HUES64 (cell line): ENCODE data around the gene CYP3A7.

ENCODE experiments used
- H3K27ac ChIP-seq: 2 replicates; pipeline ENCODE4 v1.7.0; 2013; ENCODE audit warnings: low read depth, low read length, inconsistent platforms
- H3K27me3 ChIP-seq: 2 replicates; pipeline ENCODE4 v1.6.1; 2013; ENCODE audit warnings: mild to moderate bottlenecking, low read length; ENCODE audit not compliant: insufficient read depth
- H3K36me3 ChIP-seq: 2 replicates; pipeline ENCODE4 v1.6.1; 2013; ENCODE audit warnings: mild to moderate bottlenecking, low read length; ENCODE audit not compliant: insufficient read depth
- H3K4me1 ChIP-seq: 2 replicates; pipeline ENCODE4 v1.6.1; 2013; ENCODE audit warnings: mild to moderate bottlenecking, low read length, moderate library complexity; ENCODE audit not compliant: insufficient read depth
- H3K4me3 ChIP-seq: 2 replicates; pipeline ENCODE4 v1.5.1; 2013; ENCODE audit warnings: mild to moderate bottlenecking, low read length, moderate library complexity
- H3K9ac ChIP-seq: 2 replicates; pipeline ENCODE4 v1.6.1; 2013; ENCODE audit warnings: mild to moderate bottlenecking, low read depth, low read length
- H3K9me3 ChIP-seq: 2 replicates; pipeline ENCODE4 v1.6.1; 2013; ENCODE audit warnings: low read depth, low read length; ENCODE audit not compliant: insufficient read depth
- WGBS: fragments of 150-250, 120-280 bp; methylation state at CpG from one replicate; pipeline ENCODE4 v1.1.7; 2013; ENCODE audit warnings: missing lambda C conversion rate; 5-methylcytosine and 5-hydroxymethylcytosine counted together

CYP3A7 gene

GRCh38 chr7:99679400-99680191 is 55.4 kb downstream of the CYP3A7 start, which contains the start of gene CYP3A5:
Gene CYP3A5 (minus strand): TSS chr7:99679996. CDS start chr7:99679896, 100 bp downstream.
- peaks cover 8% of the 10 kb centered on the region; the same call in 1 of the 2 replicates for H3K4me1 ChIP-seq
- H3K27me3 ChIP-seq = no peaks in the 10 kb centered on the region
- H3K27ac ChIP-seq = no peak within 1 kb of the TSS
- H3K9me3 ChIP-seq = 0 out of 2 replicates have a peak, but pooled peaks cover 4% of the 10 kb centered on the region
- no peak within 1 kb of the TSS for H3K9ac ChIP-seq
- no peak within 1 kb of the TSS for H3K4me3 ChIP-seq
- WGBS = 92% methylated on average over 10 of the region's 10 CpGs
- H3K36me3 ChIP-seq = no peaks in the 10 kb centered on the region

- Histone ChIP-seq H3K27ac (no peak overlapping the region), H3K9me3 (0 out of 2 replicates have a peak, but pooled peaks cover 4% of the 10 kb centered on the region), H3K4me3 (no peak overlapping the region), H3K4me1 (peaks cover 8% of the 10 kb centered on the region; the same call in 1 of the 2 replicates), H3K36me3 (no peaks in the 10 kb centered on the region), H3K9ac (no peak overlapping the region), H3K27me3 (no peaks in the 10 kb centered on the region)
- 49% methylated on average over 4 of the region's 4 CpGs for WGBS
These were observed 56.0 kb downstream of the CYP3A7 start for GRCh38 chr7:99679032-99679399.

GRCh38 chr7:99677648-99678045 is 57.3 kb downstream of the CYP3A7 start:
- H3K9ac ChIP-seq = no peak overlapping the region
- H3K27me3 ChIP-seq = no peaks in the 10 kb centered on the region
- no peak overlapping the region for H3K4me3 ChIP-seq
- H3K9me3 ChIP-seq = 0 out of 2 replicates have a peak, but pooled peaks cover 2% of the 10 kb centered on the region
- no peaks in the 10 kb centered on the region for H3K36me3 ChIP-seq
- WGBS = 86% methylated on average over 2 of the region's 2 CpGs
- peaks cover 8% of the 10 kb centered on the region; the same call in 1 of the 2 replicates for H3K4me1 ChIP-seq
- H3K27ac ChIP-seq = no peak overlapping the region

GRCh38 chr7:99677013-99677647 is 57.9 kb downstream of the CYP3A7 start:
- Histone ChIP-seq H3K4me1 (peaks cover 8% of the 10 kb centered on the region; the same call in 1 of the 2 replicates), H3K27ac (no peak overlapping the region), H3K27me3 (no peaks in the 10 kb centered on the region), H3K36me3 (no peaks in the 10 kb centered on the region), H3K9ac (no peak overlapping the region), H3K4me3 (no peak overlapping the region), H3K9me3 (no peaks in the 10 kb centered on the region)
- WGBS = 93% methylated on average over 4 of the region's 4 CpGs

GRCh38 chr7:99674995-99675742 is 59.8 kb downstream of the CYP3A7 start:
- H3K4me3 ChIP-seq = no peak overlapping the region
- no peaks in the 10 kb centered on the region for H3K27me3 ChIP-seq
- H3K36me3 ChIP-seq = no peaks in the 10 kb centered on the region
- H3K27ac ChIP-seq = no peak overlapping the region
- 92% methylated on average over 2 of the region's 2 CpGs for WGBS
- H3K9ac ChIP-seq = no peak overlapping the region
- H3K4me1 ChIP-seq = peaks cover 8% of the 10 kb centered on the region; the same call in 1 of the 2 replicates
- no peaks in the 10 kb centered on the region for H3K9me3 ChIP-seq

GRCh38 chr7:99672573-99672972 is 62.4 kb downstream of the CYP3A7 start:
- Histone ChIP-seq H3K9me3 (no peaks in the 10 kb centered on the region), H3K4me1 (no peaks in the 10 kb centered on the region), H3K27me3 (no peaks in the 10 kb centered on the region), H3K27ac (no peak overlapping the region), H3K9ac (no peak overlapping the region), H3K4me3 (no peak overlapping the region), H3K36me3 (no peaks in the 10 kb centered on the region)
- 93% methylated on average over 7 of the region's 7 CpGs for WGBS

- H3K9me3 ChIP-seq = no peaks in the 10 kb centered on the region
- no peaks in the 10 kb centered on the region for H3K36me3 ChIP-seq
- no peaks in the 10 kb centered on the region for H3K4me1 ChIP-seq
- no peak overlapping the region for H3K9ac ChIP-seq
- 96% methylated on average over 3 of the region's 3 CpGs for WGBS
- no peak overlapping the region for H3K4me3 ChIP-seq
- H3K27ac ChIP-seq = no peak overlapping the region
- H3K27me3 ChIP-seq = no peaks in the 10 kb centered on the region
These were observed 65.2 kb downstream of the CYP3A7 start for GRCh38 chr7:99669782-99670181.

- Histone ChIP-seq H3K9ac (no peak overlapping the region), H3K27me3 (no peaks in the 10 kb centered on the region), H3K4me1 (no peaks in the 10 kb centered on the region), H3K27ac (no peak overlapping the region), H3K9me3 (no peaks in the 10 kb centered on the region), H3K4me3 (no peak overlapping the region), H3K36me3 (no peaks in the 10 kb centered on the region)
- 94% methylated on average over 8 of the region's 8 CpGs for WGBS
These were observed 66.5 kb downstream of the CYP3A7 start for GRCh38 chr7:99668541-99668940.

GRCh38 chr7:99667179-99667578 is 67.8 kb downstream of the CYP3A7 start:
- H3K27ac ChIP-seq = no peak overlapping the region
- H3K4me1 ChIP-seq = no peaks in the 10 kb centered on the region
- no peak overlapping the region for H3K9ac ChIP-seq
- no peaks in the 10 kb centered on the region for H3K9me3 ChIP-seq
- H3K36me3 ChIP-seq = no peaks in the 10 kb centered on the region
- WGBS = 75% methylated on average over 2 of the region's 2 CpGs
- no peak overlapping the region for H3K4me3 ChIP-seq
- no peaks in the 10 kb centered on the region for H3K27me3 ChIP-seq

- Histone ChIP-seq H3K36me3 (no peaks in the 10 kb centered on the region), H3K27me3 (no peaks in the 10 kb centered on the region), H3K27ac (no peak overlapping the region), H3K9me3 (no peaks in the 10 kb centered on the region), H3K4me1 (no peaks in the 10 kb centered on the region), H3K4me3 (no peak overlapping the region), H3K9ac (no peak overlapping the region)
- 100% methylated on average over 1 of the region's 1 CpG for WGBS
These were observed 69.0 kb downstream of the CYP3A7 start for GRCh38 chr7:99666013-99666395.
